Cardiac septum (tissue), 1 donor: ENCODE results near the gene BTBD18. TPM values are rescaled to one million over a fixed set of nuclear protein-coding genes. Genes with fewer than 3 reads are reported as not detected.
"Not testable (repeated sequence)": the region's sequence is repeated elsewhere in the genome, so short reads cannot be mapped to it uniquely, and the experiment has no call there.

Experiments
- DNase-seq: peaks from one replicate; pipeline ENCODE4 v3.0.0-alpha.2; 2020; ENCODE audit warnings: low spot score
- intact Hi-C: fragments of 100-400 bp; cut with DNase I; formaldehyde crosslinking; loops from one replicate; pipeline ENCODE4 v1.14.0; 2022
- total RNA-seq: library from RNA; stranded (reverse); fragmentation: NEBNext Ultra II Directional; extraction: Animal tissue kit (Norgen Biotek cat#: 25700); gene quantifications from one replicate; pipeline ENCODE4 v1.2.1, GENCODE V29; 2021
- donor health status: DM: no; HTN: no; CAD: no.

The BTBD18 gene
- total RNA-seq, 1 donor from 2014 or later = not detected

DNA sequence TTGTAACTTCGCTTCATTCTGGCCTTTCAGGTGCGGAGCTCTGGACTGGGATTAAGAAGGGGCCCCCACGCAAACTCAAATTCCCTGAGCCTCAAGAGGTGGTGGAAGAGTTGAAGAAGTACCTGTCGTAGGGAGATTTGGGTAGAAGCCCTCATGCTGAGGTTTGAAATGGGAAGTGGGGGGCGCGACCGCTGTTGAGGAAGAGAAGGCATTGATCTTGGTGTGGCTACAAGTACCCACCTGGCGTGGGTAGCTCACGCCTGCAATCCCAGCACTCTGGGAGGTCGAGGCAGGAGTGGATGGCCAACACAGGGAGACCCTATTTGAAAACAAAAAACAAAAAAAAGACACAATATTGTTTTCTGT, 9.5 kb downstream of the BTBD18 start:
- DNase-seq = no peak
- intact Hi-C loops = loop anchor here (2.0 to 5.0 kb wide), 2 partner anchors 37 to 75 kb away; partner anchors contain the start of gene ZDHHC5

DNA sequence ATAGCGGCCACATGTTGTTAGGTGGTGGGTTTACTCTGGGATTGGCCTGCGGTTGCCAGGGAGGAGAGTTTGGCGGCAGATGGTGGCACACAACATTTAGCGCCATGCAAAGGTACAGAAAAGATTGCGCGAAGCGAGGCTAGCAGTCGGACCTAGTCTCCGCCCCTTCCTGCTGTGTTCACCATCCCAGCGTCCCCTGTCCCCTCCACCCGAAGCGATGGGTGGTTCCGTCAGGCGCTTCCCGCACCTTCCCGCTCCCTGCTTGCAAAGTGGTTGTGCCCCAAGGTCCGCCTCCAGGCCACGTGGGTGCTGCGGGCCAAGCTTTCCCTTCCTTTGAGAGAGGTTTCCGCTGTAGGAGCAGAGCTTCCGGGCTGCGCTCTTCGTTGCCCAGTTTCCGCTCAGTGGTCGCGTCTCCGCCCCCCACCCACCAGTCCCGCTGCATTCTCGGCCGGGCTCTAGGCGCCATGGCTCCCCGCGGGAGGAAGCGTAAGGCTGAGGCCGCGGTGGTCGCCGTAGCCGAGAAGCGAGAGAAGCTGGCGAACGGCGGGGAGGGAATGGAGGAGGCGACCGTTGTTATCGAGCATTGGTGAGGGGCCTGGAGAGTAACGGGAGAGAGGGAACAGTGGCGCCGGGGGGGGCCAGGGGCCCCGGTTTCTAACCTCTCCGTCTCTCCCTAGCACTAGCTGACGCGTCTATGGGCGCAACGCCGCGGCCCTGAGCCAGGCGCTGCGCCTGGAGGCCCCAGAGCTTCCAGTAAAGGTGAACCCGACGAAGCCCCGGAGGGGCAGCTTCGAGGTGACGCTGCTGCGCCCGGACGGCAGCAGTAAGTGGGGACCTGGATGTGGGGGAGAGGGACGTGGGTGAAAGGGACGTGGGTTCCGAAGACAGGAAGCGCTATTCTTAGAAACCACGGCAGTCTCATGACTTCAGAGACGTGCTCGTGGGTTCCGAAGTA, 10.2 kb downstream of the BTBD18 start, which contains the start of gene SELENOH:
TSS of gene SELENOH (plus strand) at position 360 of the 955 bp plus-strand sequence. CDS start at position 465, 105 bp downstream.
- DNase-seq = peak; percentile 97
- intact Hi-C loops = loop anchor here (2.0 to 5.0 kb wide), 3 partner anchors 29 to 74 kb away; partner anchors contain the start of genes MED19, TMX2 and ZDHHC5

DNA sequence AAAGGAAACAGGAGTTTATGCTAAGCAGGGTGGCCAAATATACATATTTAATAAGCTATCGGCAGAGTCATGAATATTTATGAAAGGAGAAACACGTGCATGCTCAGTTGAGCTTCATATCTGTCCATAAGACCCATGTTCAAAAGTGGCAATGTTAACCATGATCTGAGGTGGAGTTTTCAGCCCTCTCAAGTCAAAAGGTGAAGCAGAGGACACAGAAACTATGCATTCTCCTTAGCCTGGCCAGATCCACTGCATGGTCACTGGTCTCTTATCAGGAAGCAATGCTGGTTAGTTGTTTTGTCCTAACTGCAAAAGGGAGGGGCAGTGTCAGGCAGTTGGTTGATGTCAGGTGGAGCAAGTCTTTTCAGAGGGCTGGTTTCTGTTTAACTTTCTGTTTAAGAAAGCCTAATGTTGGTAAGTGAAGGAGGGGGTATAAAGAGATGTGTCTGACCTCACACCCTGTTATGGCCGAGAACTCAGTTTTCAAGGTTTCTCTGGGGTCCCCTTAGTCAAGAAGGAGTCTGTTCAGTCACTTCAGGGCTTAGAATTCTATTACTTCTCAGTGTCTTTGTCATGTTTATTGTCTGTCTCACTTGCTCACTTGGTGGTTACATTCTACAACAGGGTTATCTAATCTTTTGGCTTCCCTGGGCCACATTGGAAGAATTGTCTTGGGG, 15.9 kb downstream of the BTBD18 start:
- intact Hi-C loops = no loop called here
- DNase-seq = no peak

DNA sequence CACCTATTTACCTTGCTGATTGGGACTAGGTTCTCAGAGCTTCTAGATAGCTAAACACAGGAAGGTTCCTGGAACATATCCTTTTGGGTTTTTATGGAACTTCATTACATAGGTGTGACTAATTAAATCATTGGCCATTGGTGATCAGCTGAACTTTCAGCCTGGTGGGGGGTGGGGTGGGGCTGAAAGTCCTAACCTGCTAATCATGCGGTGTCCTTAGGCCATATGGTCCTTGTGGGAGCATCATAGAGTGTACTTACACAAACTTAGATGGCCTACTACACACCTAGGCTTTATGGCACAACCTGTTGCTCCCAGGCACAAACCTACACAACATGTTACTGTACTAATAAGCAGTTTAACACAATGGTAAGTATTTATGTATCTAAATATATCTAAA, 19.0 kb downstream of the BTBD18 start:
- intact Hi-C loops = no loop called here

DNA sequence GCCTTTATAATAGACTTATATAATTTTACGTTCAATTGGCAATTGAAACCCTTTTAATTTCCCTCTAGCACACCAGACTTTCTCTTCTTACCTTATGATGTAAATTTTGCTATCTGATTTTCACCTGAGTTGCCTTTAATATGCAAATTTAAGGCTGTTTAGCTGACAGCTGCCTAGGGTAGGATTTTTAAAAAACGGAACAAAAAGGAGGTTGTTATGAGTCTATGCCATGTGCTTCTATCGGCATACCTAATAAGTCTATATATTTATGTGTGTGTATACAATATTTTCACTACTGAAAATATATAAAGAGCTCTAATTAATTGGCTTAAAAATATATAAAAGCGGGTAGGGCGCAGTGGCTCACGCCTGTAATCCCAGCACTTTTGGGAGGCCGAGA, 22.1 kb downstream of the BTBD18 start:
- no peak for DNase-seq
- intact Hi-C loops = no loop called here

More for the DNA sequence above, 19.0 kb downstream of the BTBD18 start:
- DNase-seq = no peak

DNA sequence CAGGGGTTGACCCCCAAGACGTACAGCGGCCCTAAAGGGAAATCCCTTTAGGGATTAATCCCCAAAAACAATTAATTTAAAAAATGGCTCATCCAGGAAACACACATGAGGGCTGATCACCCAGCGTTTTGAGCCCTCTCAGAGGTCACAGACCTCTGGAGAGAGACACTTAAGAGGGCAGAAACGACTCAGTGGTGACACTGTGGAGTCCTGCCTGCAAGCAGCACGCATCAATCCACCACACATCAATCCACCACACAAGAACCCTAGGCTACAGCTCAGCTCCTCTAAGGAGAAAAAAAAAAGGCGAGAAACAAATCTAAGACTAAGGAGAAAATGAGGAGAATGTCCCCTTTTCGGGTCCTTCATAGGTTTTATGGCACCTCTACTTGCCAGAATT, 22.8 kb downstream of the BTBD18 start:
- intact Hi-C loops = no loop called here
- DNase-seq = no peak

DNA sequence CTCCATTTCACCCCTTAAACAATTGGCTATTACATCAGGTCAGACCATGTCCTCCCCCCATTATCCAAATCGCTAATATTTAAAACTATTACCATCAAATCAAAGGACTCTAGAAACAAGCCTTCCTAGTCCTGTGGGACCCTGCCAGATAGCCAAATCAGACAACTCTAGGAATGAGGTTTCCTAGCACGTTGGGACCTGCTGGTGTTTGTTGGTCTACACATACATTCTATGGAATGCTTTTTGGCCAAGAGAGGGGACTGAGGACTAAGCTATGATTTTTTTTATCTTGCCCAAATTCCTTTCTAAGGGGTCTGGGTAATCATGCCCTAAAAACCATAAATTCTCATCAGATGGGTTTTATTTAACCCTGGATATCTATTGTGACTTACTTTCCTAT, 24.4 kb downstream of the BTBD18 start:
- intact Hi-C loops = no loop called here
- DNase-seq = no peak

DNA sequence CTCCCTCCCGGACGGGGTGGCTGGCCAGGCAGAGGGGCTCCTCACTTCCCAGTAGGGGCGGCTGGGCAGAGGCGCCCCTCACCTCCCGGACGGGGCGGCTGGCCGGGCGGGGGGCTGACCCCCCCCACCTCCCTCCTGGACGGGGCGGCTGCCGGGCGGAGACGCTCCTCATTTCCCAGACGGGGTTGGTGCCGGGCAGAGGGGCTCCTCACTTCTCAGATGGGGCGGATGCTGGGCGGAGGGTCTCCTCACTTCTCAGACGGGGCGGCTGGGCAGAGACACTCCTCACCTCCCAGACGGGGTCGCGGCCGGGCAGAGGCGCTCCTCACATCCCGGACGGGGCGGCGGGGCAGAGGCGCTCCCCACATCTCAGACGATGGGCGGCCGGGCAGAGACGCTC, 34.9 kb downstream of the BTBD18 start:
- DNase-seq, intact Hi-C loops: not testable (repeated sequence)

DNA sequence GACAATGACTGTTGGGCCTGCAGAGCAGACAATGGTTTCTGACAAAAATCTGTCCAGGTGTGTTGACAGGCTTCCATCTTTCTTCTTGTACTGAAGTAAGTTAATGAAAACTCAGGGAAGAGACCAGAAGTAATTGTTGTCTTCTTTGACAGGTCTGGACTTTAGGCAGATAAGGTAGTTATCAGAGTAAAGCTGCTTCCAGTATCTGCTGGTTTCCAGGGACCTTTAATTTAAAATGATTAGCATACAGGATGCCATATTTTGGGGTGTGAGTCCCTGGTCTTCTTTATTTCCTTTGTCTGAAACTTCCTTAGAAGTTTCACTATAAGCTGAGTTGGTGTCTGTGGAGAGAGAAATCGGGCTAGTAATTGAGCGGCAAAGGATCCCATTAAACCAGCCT, 37.8 kb downstream of the BTBD18 start:
- intact Hi-C loops = loop anchor here (2.0 to 5.0 kb wide), 2 partner anchors 27 to 47 kb away; partner anchors contain the start of genes SELENOH and ZDHHC5
- DNase-seq = no peak

DNA sequence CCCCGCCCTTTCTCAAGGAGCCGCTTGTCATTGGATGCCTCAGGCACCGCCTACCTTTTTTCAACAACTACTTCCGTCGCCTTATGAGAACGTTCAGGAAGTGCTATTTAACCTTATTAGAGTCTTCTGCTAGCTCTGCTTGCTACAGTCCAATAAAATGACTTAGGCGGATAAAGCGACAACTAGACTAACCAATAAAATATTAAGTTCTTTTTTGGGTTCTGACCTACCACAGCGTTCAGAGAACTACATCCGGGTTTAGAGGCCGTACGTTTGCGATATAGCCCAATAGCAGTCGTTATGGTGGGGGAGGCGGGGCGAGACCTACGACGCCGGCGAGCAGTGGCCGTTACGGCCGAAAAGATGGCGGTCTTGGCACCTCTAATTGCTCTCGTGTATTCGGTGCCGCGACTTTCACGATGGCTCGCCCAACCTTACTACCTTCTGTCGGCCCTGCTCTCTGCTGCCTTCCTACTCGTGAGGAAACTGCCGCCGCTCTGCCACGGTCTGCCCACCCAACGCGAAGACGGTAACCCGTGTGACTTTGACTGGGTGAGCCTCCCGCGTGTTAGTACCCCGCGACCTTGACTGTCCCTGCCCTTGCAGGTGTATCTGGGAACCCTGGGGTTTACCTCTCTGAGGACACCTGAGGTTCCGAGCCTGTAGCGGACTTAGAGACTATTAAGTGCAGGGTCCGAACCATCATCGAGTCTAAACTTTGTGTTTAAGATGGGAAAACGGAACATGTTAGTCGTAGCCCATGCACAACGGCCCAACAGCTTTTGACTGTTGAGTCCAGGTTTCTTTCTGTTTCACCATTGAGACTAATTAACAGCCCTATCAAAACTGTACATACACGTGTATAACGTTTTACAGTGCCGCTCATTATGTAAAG, 39.1 kb downstream of the BTBD18 start, which contains the start of gene TMX2:
TSS of gene TMX2 (plus strand) at position 338 of the 895 bp plus-strand sequence. CDS start at position 364, 26 bp downstream.
- intact Hi-C loops = loop anchor here (2.0 to 5.0 kb wide), 2 partner anchors 28 to 45 kb away; partner anchors contain the start of genes SELENOH and ZDHHC5

DNA sequence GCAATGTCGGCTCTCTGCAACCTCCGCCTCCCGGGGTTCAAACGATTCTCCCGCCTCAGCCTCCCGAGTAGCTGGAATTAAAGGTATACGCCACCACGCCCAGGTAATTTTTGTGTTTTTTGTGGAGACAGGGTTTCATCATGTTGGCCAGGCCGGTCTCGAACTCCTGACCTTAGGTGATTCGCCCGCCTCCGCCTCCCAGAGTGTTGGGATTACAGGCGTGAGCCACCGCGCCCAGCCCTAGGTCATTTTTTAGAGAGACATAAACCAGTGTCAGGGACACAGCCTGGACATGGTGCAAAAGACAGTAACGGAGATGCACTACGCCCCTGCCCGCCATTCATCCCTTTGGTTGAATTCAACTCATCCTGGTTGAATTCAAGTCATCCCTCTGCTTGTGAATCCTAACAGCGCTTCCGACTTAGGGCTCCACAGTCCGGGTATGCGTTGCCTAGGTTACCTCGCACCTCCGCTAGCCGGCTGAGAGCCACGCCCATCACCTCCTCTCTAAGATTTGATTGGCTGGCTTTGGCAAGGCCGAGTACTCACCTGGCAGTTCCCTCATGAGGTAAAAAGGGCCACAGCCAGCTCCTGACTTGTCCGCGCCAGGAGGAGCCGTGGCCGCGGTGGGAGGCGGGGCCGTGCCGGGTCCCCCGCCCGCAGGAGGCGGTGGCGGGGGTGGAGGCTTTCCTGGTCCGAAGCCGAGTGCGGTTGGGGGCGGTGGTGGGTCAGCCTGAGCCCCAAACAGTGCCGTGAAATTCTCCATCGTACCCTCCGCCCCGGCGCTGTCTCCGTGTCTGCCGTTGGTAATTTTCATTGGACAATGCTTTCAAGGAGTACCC, 40.0 kb downstream of the BTBD18 start, which contains the start of gene MED19:
TSS of gene MED19 (minus strand) at position 802 of the 842 bp plus-strand sequence. CDS start at position 766, 36 bp downstream.
- DNase-seq = no peak
- intact Hi-C loops = loop anchor here (2.0 to 5.0 kb wide), 3 partner anchors 29 to 143 kb away; partner anchors contain the start of genes SELENOH and ZDHHC5

More for the DNA sequence above, 39.1 kb downstream of the BTBD18 start, which contains the start of gene TMX2:
- peak; percentile 95 for DNase-seq

DNA sequence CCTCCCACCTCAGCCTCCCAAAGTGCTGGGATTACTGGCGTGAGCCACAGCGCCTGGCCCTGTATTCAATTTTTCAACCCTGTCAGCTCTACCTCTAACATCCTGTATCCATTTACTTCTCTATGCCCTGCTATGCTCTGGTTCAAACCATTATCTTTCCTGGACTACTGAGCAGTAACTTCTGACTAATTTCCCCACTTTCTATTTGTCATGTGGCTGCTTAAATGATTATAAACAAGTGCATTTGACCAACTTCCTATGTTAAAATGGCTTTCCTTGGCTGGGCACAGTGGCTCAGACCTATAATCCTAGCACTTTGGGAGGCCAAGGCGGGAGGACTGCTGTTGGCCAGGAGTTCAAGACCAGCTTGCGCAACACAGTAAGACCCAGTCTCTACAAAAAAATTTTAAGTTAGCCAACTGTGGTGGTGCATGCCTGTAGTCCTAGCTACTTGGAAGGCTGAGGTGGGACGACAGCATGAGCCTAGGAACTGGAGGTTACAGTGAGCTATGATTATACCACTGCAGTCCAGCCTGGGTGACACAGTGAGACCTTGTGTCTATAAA, 41.7 kb downstream of the BTBD18 start:
- DNase-seq = no peak
- intact Hi-C loops = loop anchor here (2.0 to 5.0 kb wide), 2 partner anchors 43 to 141 kb away; partner anchors contain the start of gene ZDHHC5

DNA sequence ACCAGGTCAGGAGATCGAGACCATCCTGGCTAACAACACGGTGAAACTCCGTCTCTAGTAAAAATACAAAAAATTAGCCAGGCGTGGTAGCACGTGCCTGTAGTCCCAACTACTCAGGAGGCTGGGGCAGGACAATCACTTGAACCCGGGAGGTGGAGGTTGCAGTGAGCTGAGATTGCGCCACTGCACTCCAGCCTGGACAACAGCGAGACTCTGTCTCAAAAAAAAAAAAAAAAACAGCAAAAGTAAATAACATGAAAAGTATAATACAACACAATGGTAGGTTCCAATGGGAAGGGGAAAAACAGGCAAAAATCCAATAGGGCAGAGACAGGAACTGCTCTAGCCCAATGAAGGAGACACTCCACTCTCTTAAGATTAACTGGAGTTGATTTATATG, 46.2 kb downstream of the BTBD18 start:
- DNase-seq, intact Hi-C loops: not testable (repeated sequence)

DNA sequence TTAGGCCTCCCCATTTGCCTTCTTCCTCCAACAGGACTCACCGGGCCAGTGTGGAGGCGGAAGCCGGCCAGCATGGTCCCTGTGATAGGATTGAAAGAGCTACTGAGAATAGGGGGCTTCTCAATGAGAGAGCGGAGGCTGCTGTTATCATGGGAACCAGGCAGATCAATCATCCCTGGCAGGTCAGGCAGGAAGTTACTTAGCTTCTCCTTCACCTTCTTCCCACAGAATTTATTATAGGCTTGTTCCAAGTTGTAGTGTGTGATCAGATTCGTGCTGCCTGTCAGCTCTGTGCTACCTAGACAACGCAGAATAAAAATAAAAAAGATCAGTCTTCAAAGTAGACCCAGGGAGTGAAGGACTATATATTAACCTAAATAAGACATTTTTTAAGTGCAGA, 46.7 kb downstream of the BTBD18 start:
- DNase-seq = no peak
- intact Hi-C loops = no loop called here

DNA sequence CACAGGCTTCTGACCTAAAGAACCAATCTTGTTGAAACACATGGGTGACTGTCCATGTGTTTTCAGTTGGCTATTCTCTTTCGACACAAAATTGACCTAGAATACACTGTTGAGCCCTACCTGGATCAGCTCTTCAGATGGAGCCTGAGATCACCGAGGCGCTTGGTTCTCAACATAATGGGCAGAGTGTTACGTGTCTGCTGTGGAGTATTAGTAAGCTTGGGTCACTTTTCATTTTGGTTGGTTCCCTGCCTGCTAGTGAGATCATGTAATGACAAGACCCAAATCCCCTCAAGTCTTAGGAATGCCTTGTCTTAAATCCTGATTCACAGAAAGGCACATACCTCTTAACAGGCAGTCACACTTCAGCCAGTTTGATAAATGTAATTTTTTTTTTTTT, 48.3 kb downstream of the BTBD18 start:
- no peak for DNase-seq
- intact Hi-C loops = no loop called here

DNA sequence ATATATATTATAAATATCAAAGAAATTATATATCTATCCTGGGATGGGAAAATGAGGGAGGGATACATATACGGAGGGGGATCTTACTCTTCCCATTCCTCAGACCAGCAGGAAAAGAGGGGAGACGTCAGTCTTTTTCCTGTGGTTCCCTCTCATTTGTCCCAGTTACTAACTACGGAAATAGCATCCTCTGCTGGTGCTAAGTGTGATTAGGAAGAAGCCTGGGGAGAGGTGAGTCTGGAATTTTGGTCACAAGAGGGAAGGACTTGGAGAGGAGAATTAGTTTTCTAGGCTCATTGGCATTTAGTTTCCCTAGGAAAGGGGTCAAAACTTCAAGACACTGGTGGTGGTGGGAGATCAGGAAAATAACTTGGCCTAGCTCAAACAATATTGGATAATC, 51.2 kb downstream of the BTBD18 start:
- no peak for DNase-seq
- intact Hi-C loops = no loop called here

DNA sequence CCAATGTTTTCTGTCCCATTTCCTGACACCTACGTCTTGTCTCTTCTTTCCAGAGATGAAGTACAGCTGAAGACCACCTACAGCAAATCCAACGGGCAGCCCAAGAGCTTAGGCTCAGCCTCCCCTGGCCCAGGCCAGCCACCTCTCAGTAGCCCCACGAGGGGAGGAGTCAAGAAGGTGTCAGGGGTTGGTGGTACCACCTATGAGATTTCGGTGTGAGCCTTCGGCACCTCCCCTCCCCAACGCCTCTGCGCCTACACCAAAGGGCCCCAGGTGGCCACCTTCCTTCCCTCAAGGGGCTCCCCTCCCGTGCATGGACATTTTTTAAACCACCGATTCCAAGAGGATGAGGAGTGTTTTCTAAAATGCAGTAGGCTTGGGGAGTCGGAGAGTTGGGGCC, 51.8 kb downstream of the BTBD18 start:
- intact Hi-C loops = no loop called here
- no peak for DNase-seq
